GM04503 (cell line): ENCODE data around the gene DPP10.

Experiments
- DNase-seq: peaks from one replicate; pipeline ENCODE4 v3.0.0-alpha.2; 2012; ENCODE audit warnings: low read depth

DPP10 gene

DNA sequence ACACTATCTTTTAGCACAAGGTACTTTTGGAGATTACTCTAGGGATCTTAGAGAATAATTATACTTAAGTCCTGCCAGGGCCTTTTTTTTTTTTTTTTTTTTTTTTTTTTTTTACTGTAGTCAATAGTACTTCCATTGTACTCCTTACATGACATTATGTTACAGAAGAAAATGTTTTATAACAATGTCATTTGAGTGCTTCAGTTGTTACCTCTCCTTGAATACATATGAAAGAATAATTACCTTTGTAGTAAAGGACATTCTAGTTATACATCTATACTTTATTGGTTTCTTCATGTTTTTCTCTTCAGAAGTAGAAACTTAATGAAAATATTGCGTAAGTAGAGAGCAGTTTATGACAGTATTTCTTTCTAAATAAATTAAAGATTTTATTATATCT lies 834.9 kb downstream of the DPP10 start:
- no peak for DNase-seq

DNA sequence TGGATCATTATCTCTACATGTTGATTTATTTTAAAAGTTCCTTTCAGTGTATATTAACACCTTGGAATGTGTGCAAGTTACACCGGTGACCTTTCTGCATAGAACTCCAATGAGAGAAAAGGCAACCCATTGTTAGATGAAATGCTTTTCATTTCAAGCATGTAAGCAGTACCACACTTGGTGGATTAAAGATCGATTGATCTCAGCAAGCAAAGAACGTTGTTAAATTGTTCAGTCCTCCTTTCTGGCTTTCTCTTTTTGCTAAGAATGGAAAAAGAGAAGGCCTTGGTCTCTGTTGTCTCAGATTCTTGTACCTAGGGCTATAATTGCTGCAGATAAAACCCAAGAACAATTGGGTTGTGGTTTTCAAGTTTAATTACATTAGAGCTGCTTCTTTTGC lies 843.0 kb downstream of the DPP10 start:
- no peak for DNase-seq

DNA sequence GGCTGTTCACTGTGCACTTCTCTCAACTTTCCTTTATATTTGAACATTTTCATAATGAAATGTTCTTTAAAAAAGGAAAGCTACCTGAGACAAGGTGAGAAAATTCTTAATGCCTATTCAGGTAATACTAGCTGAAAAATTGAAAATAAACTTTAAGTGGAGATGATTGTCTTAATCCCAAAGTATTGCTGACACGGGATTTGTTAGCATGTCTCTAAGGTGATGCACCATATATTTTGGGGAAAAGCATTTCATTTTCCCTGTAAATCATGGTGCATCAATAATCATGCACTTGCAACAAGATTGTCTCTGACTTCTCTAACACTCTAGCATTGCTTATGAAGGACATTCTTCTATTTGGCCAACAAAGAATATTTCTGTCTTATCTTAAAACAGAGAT lies 848.0 kb downstream of the DPP10 start:
- DNase-seq: no peak

DNA sequence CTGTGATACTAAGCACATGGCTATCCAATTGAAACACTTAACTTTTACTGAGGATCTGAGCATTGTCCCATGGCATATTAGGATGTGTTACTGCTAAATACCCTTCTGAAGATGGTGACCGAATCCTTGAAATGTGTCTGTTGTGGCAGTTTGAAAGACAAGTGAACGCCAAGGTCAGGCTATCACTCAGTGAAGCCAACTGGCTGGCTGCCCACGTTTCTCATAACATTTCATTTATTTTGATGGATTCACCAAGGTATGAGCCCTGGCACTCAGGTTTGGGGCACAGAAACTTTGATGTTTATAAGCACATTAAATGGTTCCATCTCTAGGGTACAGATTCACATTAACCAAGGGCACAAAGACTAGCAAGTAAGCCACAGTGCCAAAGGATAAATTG lies 850.3 kb downstream of the DPP10 start:
- DNase-seq: no peak

DNA sequence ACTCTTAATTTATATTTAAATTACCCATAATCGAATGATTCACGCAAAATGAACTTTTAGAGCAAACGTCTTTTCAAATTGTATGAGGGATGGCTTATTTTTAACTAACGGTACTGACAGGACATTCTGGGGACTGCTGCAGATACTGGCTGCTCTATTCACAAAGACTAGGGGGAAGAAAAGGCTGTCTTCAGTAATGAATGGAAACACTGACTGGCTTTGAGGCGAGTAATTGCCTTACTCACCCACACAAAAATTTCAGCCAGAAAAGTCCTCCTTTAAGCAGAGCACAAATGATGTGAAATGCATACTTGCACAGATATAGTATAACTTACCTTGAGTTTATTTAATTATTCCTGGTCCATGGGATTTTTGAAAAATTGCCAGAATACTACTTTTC lies 852.6 kb downstream of the DPP10 start:
- DNase-seq: no peak

DNA sequence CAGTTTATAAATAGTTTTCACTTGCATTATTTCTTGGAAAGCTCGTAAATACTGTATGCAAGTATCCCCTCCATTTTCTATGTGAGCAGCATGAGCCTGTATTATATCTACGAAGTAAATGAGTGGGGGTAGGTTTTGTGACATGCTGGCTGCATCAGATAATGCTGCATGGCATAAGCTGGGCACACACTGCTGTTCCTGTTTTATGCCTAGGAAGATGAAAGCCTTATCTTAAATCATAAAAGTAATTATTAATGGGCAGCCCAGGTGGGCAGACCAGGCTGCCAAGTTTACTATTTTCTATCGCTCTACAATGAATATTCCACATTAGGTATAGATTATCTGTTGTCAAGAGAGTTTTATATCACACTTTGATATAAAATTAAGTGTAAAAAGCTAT lies 854.6 kb downstream of the DPP10 start:
- no peak for DNase-seq

DNA sequence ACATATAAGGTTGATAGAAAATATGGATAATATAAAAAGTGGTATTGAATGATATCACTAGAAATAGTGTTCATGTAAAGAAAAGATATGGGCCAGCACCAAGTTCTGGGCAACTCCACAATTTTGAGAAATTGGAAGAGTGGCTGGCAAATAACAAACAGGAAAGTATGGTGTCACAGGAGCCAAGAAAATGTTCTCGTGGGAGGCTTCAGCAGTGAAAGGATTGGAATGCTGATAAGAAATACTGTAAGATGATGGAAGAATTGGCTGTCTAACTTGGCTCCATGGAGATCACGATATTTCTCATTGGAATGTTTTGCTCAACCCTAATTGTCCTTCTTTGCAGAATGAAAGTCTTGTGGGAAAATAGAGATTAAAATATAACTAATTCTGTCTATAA lies 856.8 kb downstream of the DPP10 start:
- no peak for DNase-seq

DNA sequence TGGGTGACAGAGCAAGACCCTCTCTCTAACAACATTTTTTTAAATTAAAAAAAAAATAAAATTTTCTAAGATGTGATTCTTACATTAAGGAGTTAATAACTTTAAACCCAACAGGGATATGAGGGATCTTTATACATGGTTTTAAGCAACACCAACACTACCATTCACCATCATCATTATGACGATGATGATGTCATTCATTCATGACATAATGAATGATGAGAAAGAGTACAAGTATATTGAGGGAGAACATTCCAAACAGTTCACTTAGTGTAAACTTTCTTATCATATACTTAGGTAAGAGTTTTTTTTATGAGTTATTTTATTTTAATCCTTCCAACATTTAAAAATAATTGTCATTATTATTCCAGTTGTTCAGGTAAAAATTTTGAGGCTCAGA lies 863.3 kb downstream of the DPP10 start:
- no peak for DNase-seq

DNA sequence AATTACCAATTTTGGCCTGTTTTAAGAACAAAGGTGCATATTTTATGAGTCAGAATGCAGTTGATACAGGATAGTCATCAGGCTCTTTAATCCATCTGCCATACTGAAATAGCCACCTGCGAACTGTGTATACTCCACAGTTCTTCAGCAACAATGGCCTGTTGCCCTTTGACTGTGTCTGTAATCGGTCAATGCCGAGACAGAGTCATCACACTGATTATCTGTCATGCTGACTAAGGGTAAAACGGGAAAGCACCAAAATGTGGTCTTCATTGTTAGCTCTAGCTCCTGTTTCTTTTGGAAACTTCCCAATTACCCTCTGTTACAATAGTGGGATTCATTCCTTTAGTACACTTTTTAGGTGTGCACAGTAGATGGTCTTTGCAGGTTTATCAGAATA lies 871.7 kb downstream of the DPP10 start:
- no peak for DNase-seq

DNA sequence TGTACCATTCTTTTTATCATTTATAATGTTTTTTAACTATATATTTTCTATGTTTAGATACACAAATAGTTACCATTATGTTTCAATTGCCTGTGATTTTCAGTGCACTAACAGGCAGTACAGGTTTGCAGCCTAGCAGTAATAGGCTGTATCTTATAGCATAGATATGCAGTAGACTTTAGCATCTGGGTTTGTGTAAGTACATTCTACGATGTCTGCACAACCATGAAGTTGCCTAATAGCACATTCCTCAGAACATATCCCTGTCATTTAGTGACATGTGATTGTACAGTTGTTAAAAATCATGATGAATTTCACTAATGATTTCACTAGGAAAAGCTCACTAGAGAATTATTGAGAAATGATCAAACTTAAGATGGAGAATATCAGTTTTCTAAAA lies 884.6 kb downstream of the DPP10 start:
- no peak for DNase-seq

DNA sequence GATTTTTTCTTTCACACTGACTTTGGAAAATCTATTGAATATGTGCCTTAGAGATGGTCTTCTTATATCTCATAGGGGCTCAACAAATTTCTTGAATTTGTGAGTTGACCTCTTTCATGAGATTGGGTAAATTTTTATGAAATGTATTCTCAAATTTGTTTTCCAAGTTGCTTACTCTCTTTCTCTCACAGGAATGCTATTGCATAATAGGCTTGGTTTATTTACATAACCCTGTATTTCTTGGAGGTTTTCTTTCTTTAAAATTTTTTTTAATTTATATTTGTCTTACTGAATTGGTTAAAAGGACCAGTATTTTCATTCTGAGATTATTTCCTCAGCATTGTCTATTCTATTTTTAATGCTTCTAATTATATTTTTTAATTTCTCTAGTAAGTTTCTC lies 917.1 kb downstream of the DPP10 start:
- DNase-seq: no peak

DNA sequence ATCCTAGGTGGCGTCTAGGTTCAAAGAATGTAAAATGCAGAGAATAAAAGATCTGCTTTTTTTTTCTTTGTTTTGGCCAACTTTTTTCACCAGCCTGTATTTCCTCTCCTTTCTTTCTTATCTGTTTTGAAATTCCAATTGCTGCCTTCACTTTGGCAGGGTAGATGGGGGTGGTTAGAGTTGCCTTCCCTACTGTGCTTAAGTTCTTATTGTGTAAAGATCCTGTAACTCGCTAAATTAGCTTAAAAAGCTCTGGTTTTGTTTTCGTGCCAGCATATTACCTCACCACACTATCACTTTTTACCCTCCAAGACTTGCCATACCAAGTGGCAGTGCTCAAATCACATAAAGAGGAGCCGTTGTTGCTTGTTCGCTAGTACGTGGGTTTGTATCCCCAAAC lies 921.7 kb downstream of the DPP10 start:
- DNase-seq: no peak

DNA sequence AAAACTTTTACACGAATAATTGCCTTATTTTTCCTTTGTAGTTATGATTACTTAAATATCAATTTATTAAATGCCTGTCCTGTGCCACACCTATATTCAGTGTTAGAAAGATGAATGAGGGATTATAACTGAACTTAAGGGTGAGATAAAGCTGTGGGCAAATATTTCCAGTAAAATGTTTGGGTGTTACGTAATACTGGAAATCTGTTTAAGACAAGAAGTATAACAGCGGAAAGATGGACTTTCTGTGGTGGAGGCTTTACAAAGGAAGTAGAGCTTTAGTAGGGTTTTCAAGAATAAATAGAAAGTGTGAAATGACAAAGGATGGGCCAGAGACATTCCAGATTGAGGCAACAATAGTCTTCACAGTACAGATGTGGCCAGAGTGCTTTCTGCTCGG lies 927.0 kb downstream of the DPP10 start:
- DNase-seq: no peak

DNA sequence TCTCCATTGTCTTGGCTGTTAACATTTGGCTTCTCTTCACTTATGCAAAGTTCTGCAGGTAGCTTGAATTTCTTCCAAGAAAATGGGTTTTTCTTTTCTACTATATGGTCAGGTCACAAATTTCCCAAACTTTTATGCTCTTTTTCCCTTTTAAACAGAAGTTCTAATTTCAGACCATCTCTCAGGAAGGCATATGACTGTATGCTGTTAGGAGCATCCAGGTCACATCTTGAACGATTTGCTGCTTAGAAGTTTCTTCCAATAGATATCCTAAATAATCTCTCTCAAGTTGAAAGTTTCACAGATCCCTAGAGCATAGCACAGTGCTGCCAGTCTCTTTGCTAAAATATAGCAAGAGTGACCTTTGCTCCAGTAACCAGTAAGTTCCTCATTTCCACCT lies 932.5 kb downstream of the DPP10 start:
- DNase-seq: no peak

DNA sequence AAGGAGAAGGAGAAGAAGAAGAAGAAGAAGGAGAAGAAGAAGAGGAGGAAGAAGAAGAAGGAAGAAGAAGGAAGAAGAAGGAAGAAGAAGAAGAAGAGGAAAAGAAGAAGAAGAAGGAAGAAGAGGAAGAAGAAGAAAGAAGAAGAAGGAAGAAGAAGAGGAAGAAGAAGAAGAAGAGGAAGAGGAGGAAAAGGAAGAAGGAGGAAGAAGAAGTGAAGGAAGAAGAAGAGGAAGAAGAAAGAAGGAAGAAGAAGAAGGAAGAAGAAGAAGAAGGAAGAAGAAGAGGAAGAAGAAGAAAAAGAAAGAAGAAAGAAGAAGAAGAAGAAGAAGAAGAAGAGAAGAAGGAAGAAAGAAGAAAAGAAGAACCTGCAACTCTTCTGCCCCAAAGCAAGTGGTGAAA lies 942.0 kb downstream of the DPP10 start:
- no peak for DNase-seq

DNA sequence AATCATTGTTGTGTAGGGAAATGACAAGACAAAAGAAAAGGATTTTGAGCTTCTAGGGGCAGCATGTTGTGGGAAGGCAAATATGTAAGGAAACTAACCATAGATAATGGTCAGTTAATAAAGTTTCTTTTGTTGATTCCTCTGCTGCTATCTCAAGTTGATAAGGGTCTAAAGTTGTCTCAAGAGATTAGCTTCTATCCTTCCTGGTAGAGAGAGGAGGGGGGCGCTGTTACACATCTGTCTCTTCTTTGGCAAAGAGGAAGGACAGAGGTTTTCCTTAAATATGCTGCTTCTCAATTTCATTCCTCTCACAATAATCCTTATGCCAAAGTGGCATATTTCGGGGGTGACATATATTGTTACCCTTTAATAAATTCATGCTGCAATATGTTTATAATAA lies 944.0 kb downstream of the DPP10 start:
- DNase-seq: no peak

DNA sequence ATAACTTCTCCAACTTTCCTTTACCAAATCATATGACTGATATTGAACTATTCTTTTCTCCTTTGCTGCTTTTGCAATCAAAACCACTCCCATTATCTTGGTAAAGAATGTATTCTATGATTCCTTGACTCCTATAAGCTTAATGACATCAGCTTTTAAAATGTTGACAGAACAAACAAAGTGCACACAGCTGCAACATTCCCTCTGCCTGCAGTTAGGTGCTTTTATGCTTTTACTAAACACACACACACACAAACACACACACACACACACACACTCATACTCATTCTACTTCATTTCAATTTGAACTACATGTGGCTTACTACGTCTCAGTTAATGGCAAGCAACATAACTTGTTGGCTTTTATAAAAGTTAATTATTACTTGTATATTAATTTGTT lies 946.6 kb downstream of the DPP10 start:
- DNase-seq: no peak

DNA sequence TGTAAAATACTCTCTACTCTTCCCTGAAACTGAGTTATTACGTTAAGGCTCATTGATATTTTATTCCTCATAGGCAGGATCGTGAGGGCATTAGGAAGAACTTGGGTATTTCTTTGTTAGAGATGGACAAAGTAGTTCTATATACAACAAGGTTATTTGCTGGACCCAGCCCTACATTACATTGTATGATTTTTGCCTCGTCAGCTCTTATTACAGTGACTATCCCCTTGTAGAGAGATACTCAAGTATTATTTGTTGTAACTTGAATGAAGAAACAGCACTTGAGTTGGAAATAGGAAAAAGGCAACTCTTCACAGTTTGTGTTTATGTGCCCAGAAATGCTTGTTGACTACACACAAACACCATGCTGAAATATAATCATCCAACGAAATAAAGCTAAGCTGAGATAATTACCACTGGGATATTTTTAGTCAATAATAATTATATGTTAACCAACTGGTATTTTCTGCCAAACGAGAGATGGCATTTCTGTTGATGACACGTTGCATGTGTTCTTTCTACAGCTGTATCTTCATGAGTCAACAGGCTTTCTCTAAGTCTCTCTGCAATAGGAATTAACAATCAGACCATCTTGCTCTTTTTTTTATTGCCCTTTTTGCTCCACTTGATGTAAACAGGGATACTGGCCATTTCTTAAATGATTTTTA lies 947.6 kb downstream of the DPP10 start:
- DNase-seq: no peak

DNA sequence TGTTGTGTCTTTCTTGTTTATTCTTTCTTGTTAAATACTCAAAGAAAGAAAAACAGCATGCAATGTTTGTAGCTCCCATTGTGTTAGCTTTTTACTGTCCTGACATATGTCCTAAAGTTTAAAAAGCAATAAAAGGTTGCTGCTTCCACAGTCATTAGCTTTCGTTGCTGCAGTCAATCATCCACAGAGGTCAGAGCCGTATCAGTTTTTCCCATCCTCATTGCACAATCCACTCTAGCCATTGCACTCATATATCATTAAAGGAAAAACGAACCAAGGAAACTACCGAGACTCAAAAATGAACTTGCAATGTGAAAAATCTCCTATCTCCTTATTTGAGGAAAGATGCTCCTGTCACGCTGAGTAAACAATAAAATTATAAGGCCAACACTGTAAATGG lies 954.1 kb downstream of the DPP10 start:
- no peak for DNase-seq

DNA sequence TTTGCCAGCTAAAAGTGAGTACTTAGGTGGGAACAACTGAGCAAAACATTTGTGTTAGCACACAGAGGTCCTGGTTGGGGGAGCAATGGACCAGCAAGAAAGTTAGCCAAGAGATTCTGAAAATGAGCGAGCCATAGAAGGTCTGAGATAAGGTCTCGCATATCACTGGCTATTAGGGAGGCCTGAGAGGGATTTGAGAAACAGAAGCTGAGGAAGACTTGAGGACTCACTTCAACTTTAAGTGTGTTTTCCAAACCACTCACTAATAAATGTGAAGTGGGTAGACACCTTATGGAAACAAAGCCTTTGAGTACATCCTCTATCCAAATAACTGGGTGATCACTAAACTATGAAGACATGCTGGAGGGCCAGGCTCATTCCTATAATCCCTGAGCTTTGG lies 958.5 kb downstream of the DPP10 start:
- no peak for DNase-seq

DNA sequence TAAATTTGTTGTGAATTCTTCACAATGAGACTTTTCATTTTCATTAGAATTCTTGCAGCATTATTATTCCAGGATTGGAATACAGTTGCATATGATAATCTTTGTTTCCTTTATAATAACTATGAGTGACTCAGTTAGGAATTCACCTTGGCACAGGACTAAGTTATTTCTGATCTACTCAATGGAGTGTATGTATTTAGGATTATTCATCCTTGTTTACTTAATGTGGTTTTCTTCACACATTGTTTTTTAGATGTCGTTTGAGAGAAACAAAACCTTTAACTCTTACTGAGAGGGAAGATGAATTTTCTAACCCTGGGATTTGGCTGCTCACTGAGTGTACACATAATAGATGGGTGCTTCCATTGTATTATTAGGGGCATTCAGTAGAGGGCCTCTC lies 970.1 kb downstream of the DPP10 start:
- no peak for DNase-seq

DNA sequence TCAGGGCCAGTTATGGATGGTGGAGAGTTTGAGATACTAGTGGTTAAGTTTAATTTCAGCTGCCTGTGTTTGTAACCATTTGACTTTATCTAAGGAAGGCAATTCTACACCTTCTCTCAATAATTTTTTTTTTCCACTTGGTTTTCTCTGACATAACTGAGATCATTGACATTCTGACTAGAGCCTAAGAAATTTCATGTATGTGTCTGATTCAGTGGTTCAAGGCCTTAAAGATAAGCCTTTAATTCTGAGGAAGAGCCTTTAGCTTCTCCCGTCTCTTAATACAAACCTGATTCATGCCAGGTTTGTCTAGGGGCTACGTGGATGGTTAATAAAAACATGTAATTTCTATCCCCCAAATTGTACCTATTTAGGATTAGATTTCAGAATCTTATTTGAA lies 971.4 kb downstream of the DPP10 start:
- DNase-seq: no peak

DNA sequence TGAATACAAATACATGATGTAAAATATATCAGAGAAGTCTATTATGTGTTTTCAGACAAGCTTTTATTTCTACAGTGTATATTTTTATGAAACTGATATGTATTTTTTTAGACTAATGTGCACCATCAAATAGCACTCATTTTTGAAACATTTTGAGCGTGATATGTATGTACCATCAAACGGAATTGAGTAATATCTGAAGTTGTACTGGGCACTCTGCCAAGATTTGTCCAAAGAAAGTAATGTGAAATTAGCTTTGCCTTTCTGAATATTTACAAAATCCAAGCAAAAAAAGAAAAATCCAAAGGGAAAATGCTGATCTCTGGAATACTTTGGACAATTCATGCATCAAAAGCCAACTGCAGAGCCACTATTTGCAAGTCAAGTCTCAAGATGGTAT lies 972.0 kb downstream of the DPP10 start:
- DNase-seq: no peak

DNA sequence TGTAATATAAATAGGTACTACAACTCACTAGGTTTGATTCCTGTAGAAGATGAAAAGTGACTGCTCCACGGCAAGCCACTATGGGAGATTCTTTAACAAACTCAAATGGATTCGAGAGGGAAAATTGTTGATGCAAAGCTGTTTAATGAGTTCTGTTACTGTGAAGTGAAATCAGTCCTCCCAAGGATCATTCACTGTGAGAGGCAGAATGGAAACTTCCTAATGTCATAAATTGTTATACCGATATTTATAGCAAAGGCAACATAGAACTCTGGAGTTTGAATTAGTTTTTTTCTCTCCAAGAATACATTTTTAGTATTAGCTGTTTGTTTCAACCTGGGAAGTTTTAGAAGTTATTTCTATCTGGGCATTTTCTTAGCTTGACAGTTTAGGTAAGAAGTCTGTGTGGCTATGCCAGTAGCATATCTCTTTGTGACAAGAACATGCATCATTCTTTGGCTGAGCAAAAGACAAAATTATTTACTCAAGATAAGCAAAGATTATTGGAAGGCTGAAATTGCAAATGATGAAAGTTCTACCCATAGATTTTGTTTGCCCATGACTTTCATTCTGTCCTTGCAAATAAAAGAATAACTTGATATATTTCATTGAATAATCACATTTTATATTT lies 979.7 kb downstream of the DPP10 start:
- DNase-seq: no peak
